IMR-90 (cell line): Measurements from ENCODE around the gene LCP1. TPM values are rescaled to one million over a fixed set of nuclear protein-coding genes. Genes with fewer than 3 reads are reported as not detected.

Experiments used
- ATAC-seq: fragments of 200-7000 bp; cut with Tn5 transposase; 2 replicates; pipeline ENCODE4 v1.9.1; 2020; ENCODE audit warnings: low read depth, mild to moderate bottlenecking, moderate library complexity
- BruUV-seq: library from RNA; stranded (reverse); fragments of 400-500 nt; replicated peaks from 2 replicates; lab custom pipeline; 2021; lab: Mats Ljungman, UMichigan
- CTCF ChIA-PET: fragments of 300-600 bp; formaldehyde crosslinking; extraction: SDS; loops from one replicate; lab custom pipeline; 2021; ENCODE audit warnings: antibody characterized with exemption; lab: Yijun Ruan, JAX
- POLR2A ChIA-PET: fragments of 300-600 bp; sonication (Branson Sonifier 250); formaldehyde crosslinking; loops from one replicate; lab custom pipeline; 2022; ENCODE audit warnings: antibody characterized with exemption; ENCODE audit not compliant: unreplicated experiment; lab: Charles Lee
- DNase-seq: peaks from one replicate; pipeline ENCODE4 v3.0.0; 2013
- H2AFZ ChIP-seq: replicated peaks from 2 replicates; pipeline ENCODE3; 2013; ENCODE audit warnings: low read length, mild to moderate bottlenecking; ENCODE audit not compliant: poor library complexity
- H2AK5ac ChIP-seq: 2 replicates; pipeline ENCODE4 v1.6.1; 2013; ENCODE audit warnings: low read depth, low read length, inconsistent platforms
- H2AK9ac ChIP-seq: replicated peaks from 2 replicates; pipeline ENCODE3; 2013; ENCODE audit warnings: mild to moderate bottlenecking, low read depth, low read length, moderate library complexity; ENCODE audit not compliant: poor library complexity
- H2BK120ac ChIP-seq: 2 replicates; pipeline ENCODE4 v1.6.1; 2013; ENCODE audit warnings: low read depth, low read length, inconsistent platforms
- H2BK15ac ChIP-seq: 3 replicates; pipeline ENCODE4 v1.6.1; 2013; ENCODE audit warnings: low read depth, low read length, inconsistent platforms
- H2BK20ac ChIP-seq: 2 replicates; pipeline ENCODE4 v1.6.1; 2013; ENCODE audit warnings: low read depth, mild to moderate bottlenecking, inconsistent platforms, low read length, moderate library complexity
- H2BK5ac ChIP-seq: 2 replicates; pipeline ENCODE4 v1.6.1; 2013; ENCODE audit warnings: mild to moderate bottlenecking, low read depth, low read length, inconsistent platforms; ENCODE audit not compliant: poor library complexity, severe bottlenecking
- H3K14ac ChIP-seq: replicated peaks from 2 replicates; pipeline ENCODE4 v1.6.1; 2013; ENCODE audit warnings: low read depth, low read length, inconsistent platforms
- H3K18ac ChIP-seq: 2 replicates; pipeline ENCODE4 v1.6.1; 2013; ENCODE audit warnings: low read depth, low read length, control low read depth
- H3K23ac ChIP-seq: 2 replicates; pipeline ENCODE4 v1.6.1; 2013; ENCODE audit warnings: low read depth, low read length, inconsistent platforms
- H3K27ac ChIP-seq: 2 replicates; pipeline ENCODE4 v1.5.1; 2013; ENCODE audit warnings: mild to moderate bottlenecking, control low read depth, low read length; ENCODE audit not compliant: insufficient read depth
- H3K27me3 ChIP-seq: 2 replicates; pipeline ENCODE4 v1.6.1; 2013; ENCODE audit warnings: low read length; ENCODE audit not compliant: control insufficient read depth, insufficient read depth
- H3K36me3 ChIP-seq: 2 replicates; pipeline ENCODE4 v1.6.1; 2013; ENCODE audit warnings: low read length, mixed read lengths; ENCODE audit not compliant: control insufficient read depth, insufficient read depth
- H3K4ac ChIP-seq: 2 replicates; pipeline ENCODE4 v1.6.1; 2013; ENCODE audit warnings: low read depth, low read length, inconsistent platforms
- H3K4me1 ChIP-seq: 2 replicates; pipeline ENCODE4 v1.6.1; 2013; ENCODE audit warnings: low read length, mixed read lengths; ENCODE audit not compliant: control insufficient read depth, insufficient read depth
- H3K4me2 ChIP-seq: 2 replicates; pipeline ENCODE4 v1.6.1; 2013; ENCODE audit warnings: low read depth, mild to moderate bottlenecking, control low read depth, low read length, moderate library complexity
- H3K4me3 ChIP-seq: 2 replicates; pipeline ENCODE4 v1.5.1; 2013; ENCODE audit warnings: low read depth, mild to moderate bottlenecking, control low read depth, low read length, moderate library complexity; ENCODE audit not compliant: insufficient read depth
- H3K56ac ChIP-seq: 2 replicates; pipeline ENCODE4 v1.6.1; 2013; ENCODE audit warnings: low read length, inconsistent platforms; ENCODE audit not compliant: insufficient read depth; ENCODE audit errors: extremely low read depth
- H3K79me1 ChIP-seq, 2 experiments: 2 replicates each; pipeline ENCODE4 v1.6.1; 2013; ENCODE audit warnings: low read length in 2 of 2, inconsistent platforms in 1 of 2, low read depth in 1 of 2
- H3K9ac ChIP-seq: 2 replicates; pipeline ENCODE4 v1.6.1; 2013; ENCODE audit warnings: low read depth, low read length, control low read depth
- H3K9me1 ChIP-seq: 2 replicates; pipeline ENCODE4 v1.6.1; 2013; ENCODE audit warnings: low read length, inconsistent platforms; ENCODE audit not compliant: insufficient read depth
- H3K9me3 ChIP-seq: 2 replicates; pipeline ENCODE4 v1.6.1; 2013; ENCODE audit warnings: low read length; ENCODE audit not compliant: control insufficient read depth, insufficient read depth
- H4K20me1 ChIP-seq: 2 replicates; pipeline ENCODE4 v1.6.1; 2013; ENCODE audit warnings: low read length, inconsistent platforms; ENCODE audit not compliant: insufficient read depth
- H4K5ac ChIP-seq: 2 replicates; pipeline ENCODE4 v1.6.1; 2013; ENCODE audit warnings: mild to moderate bottlenecking, low read depth, low read length, control low read depth
- H4K8ac ChIP-seq, 2 experiments: 2 replicates each; pipeline ENCODE4 v1.6.1; 2013; ENCODE audit warnings: low read depth in 2 of 2, low read length in 2 of 2, control low read depth in 1 of 2, inconsistent platforms in 1 of 2
- H4K91ac ChIP-seq: 2 replicates; pipeline ENCODE4 v1.6.1; 2013; ENCODE audit warnings: low read depth, low read length, inconsistent platforms; ENCODE audit not compliant: insufficient read depth
- CEBPB ChIP-seq: IDR thresholded peaks from 2 replicates; pipeline ENCODE4 v1.6.1; 2012; ENCODE audit warnings: low read depth, low read length, improper control_type of control experiment
- MAFK ChIP-seq: IDR thresholded peaks from 2 replicates; pipeline ENCODE4 v1.6.1; 2012; ENCODE audit warnings: low read depth, low read length, improper control_type of control experiment
- WGBS, 2 experiments: methylation state at CpG; one replicate each; pipeline versions ENCODE4 v1.1.5 to v1.1.7; 2013; ENCODE audit warnings: missing lambda C conversion rate in 2 of 2; ENCODE audit not compliant: insufficient read length in 1 of 2; ENCODE audit errors: extremely low coverage in 2 of 2; 5-methylcytosine and 5-hydroxymethylcytosine counted together
- dilution Hi-C: fragments of 300-500 bp; cut with HindIII; formaldehyde crosslinking; loops from one replicate; pipeline ENCODE4 v1.14.3; 2018; ENCODE audit warnings: low sequenced_read_pairs; ENCODE audit not compliant: unreplicated experiment
- in situ Hi-C: fragments of 300-500 bp; cut with MboI; formaldehyde crosslinking; loops from 3 replicates; pipeline ENCODE4 v1.14.3; 2019; ENCODE audit warnings: low sequenced_read_pairs, inconsistent platforms, mixed read lengths
- intact Hi-C: fragments of 100-400 bp; cut with micrococcal nuclease; formaldehyde crosslinking; loops from 2 replicates; pipeline ENCODE4 v1.10.0; 2022
- polyA plus RNA-seq, 3 experiments: library from polyadenylated mRNA; depleted of rRNA; stranded (reverse); fragments of >200 nt; gene quantifications; 2 replicates each; pipeline ENCODE4 v1.2.3, GENCODE V29; 2012; ENCODE audit warnings: low replicate concordance in 1 of 3
- total RNA-seq: library from RNA; depleted of rRNA; stranded (reverse); fragments of >200 nt; gene quantifications from 2 replicates; pipeline ENCODE4 v1.2.3, GENCODE V29; 2012

The LCP1 gene
- total and polyA plus RNA-seq, 2 of the 4 experiments (the other 2 are of a cell fraction) = not detected

DNA sequence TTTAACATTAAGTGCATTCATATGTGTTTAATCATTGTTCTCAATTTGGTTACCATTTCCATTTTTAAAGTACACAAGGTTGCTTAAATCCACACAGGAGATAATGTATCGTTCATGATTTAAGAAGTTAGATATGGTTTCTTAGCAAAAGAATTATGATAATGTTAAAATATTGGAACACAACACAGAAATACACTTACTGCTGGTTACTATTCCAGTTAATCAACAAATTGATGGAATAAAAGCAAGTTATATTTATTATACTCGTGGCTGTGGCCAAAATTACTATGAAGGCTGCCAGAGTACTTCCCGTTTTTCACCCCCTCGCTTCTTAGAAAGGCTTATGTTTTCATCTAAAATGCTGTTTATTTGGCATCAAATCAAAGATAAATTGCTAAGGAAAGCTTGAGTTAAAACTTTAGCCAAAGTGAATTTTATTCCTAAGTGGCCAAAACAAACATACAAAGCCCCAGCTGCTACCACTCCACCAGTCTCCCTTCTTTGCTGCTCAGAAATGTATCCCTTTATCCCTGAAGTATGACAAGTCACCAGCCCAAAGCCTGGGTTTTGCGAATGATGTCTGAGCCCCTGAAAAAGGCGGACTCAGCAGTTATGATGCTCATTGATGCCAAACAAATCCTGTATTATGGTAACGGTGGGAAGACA, 27.7 kb downstream of the LCP1 start:
- H3K4me2 ChIP-seq = no peak overlapping the region
- no peak overlapping the region for H3K4ac ChIP-seq
- no peak overlapping the region for H3K27ac ChIP-seq
- no peak overlapping the region for H2BK5ac ChIP-seq
- no TSS peak for BruUV-seq
- in situ Hi-C loops = no loop called here
- CTCF ChIA-PET = no interaction called here
- dilution Hi-C loops = no loop called here
- H2BK120ac ChIP-seq = no peak overlapping the region
- no peak overlapping the region for H4K8ac ChIP-seq
- H4K5ac ChIP-seq = no peak overlapping the region
- H3K18ac ChIP-seq = no peak overlapping the region
- no peak for TF ChIP-seq CEBPB
- TF ChIP-seq MAFK = peak; percentile 61; the same call in 1 of the 2 replicates
- no peaks in the 10 kb centered on the region for H4K20me1 ChIP-seq
- POLR2A ChIA-PET = no interaction called here
- WGBS, 2 experiments = no CpG with 5 or more reads among the region's 7 CpGs
- no peak overlapping the region for H4K91ac ChIP-seq
- no peak overlapping the region for H3K4me3 ChIP-seq
- H2BK15ac ChIP-seq = no peak overlapping the region
- intact Hi-C loops = no loop called here
- H2BK20ac ChIP-seq = no peak overlapping the region
- H3K23ac ChIP-seq = no peak overlapping the region
- peaks cover 4% of the 10 kb centered on the region for H3K27me3 ChIP-seq
- H3K9ac ChIP-seq = no peak overlapping the region
- H3K9me1 ChIP-seq = no peaks in the 10 kb centered on the region
- no peak for ATAC-seq
- no peaks in the 10 kb centered on the region for H3K36me3 ChIP-seq
- H2AK9ac ChIP-seq = no peak overlapping the region
- H3K79me1 ChIP-seq = no peaks in the 10 kb centered on the region
- H2AK5ac ChIP-seq = no peak overlapping the region
- H2AFZ ChIP-seq = no peak overlapping the region
- no peaks in the 10 kb centered on the region for H3K9me3 ChIP-seq
- H3K56ac ChIP-seq = no peak overlapping the region
- H3K4me1 ChIP-seq = no peaks in the 10 kb centered on the region
- H3K14ac ChIP-seq = no peak overlapping the region
- no peak for DNase-seq
